Activated naive CD4-positive, alpha-beta T cell treated with anti-CD3 and anti-CD28 coated beads for 36 hours (primary cell): Measurements from ENCODE around the gene IPPK. TPM values are rescaled to one million over a fixed set of nuclear protein-coding genes. Genes with fewer than 3 reads are reported as not detected.

Source experiments
- CTCF ChIA-PET: fragments of 350-600 bp; sonication (Branson Sonifier 250); formaldehyde crosslinking; loops from one replicate; lab custom pipeline; 2021; ENCODE audit warnings: antibody characterized with exemption; lab: Charles Lee
- DNase-seq: peaks from one replicate; pipeline ENCODE4 v3.0.0-alpha.2; 2020
- H3K27ac Mint-ChIP-seq: one replicate; pipeline ENCODE4 v1.8.0; 2021; ENCODE audit warnings: mild to moderate bottlenecking, mixed read lengths
- H3K27me3 Mint-ChIP-seq: one replicate; pipeline ENCODE4 v1.8.0; 2021; ENCODE audit warnings: low read depth, mixed read lengths
- H3K36me3 Mint-ChIP-seq: one replicate; pipeline ENCODE4 v1.8.0; 2021; ENCODE audit warnings: low read depth, mixed read lengths
- H3K4me1 Mint-ChIP-seq: one replicate; pipeline ENCODE4 v1.8.0; 2021; ENCODE audit warnings: low read depth, mixed read lengths
- H3K4me3 Mint-ChIP-seq: one replicate; pipeline ENCODE4 v1.8.0; 2021; ENCODE audit warnings: mild to moderate bottlenecking, moderate library complexity, mixed read lengths
- H3K9me3 Mint-ChIP-seq: one replicate; pipeline ENCODE4 v1.8.0; 2021; ENCODE audit warnings: mixed read lengths
- intact Hi-C: fragments of 100-400 bp; cut with micrococcal nuclease; formaldehyde crosslinking; loops from one replicate; pipeline ENCODE4 v1.15.1; 2023
- total RNA-seq, 2 experiments: library from RNA; stranded (reverse); gene quantifications; one replicate each; pipeline ENCODE4 v1.2.3, GENCODE V29; 2021

IPPK gene
- total RNA-seq, 2 experiments from 2014 or later = 7.6 to 8.2 TPM

- intact Hi-C loops = no loop called here
- CTCF ChIA-PET = no interaction called here
Observed at GRCh38 chr9:92614763-92615461, 55.0 kb downstream of the IPPK start.

GRCh38 chr9:92614123-92614510 lies 55.8 kb downstream of the IPPK start:
- Mint-ChIP-seq H3K4me1 (no peaks in the 10 kb centered on the region), H3K27ac (no peak overlapping the region), H3K27me3 (no peaks in the 10 kb centered on the region), H3K9me3 (no peaks in the 10 kb centered on the region), H3K4me3 (no peak overlapping the region), H3K36me3 (peaks cover 14% of the 10 kb centered on the region)
- no peak for DNase-seq
- CTCF ChIA-PET = no interaction called here
- intact Hi-C loops = no loop called here

More at GRCh38 chr9:92614763-92615461, 55.0 kb downstream of the IPPK start:
- no peak for DNase-seq
- no peaks in the 10 kb centered on the region for H3K9me3 Mint-ChIP-seq
- peaks cover 17% of the 10 kb centered on the region for H3K36me3 Mint-ChIP-seq
- H3K4me1 Mint-ChIP-seq = no peaks in the 10 kb centered on the region
- no peaks in the 10 kb centered on the region for H3K27me3 Mint-ChIP-seq
- H3K27ac Mint-ChIP-seq = no peak overlapping the region
- no peak overlapping the region for H3K4me3 Mint-ChIP-seq

GRCh38 chr9:92613268-92614122 lies 56.4 kb downstream of the IPPK start:
- CTCF ChIA-PET = no interaction called here
- peaks cover 10% of the 10 kb centered on the region for H3K36me3 Mint-ChIP-seq

GRCh38 chr9:92612816-92613215 lies 57.1 kb downstream of the IPPK start:
- no peak for DNase-seq
- H3K36me3 Mint-ChIP-seq = peaks cover 10% of the 10 kb centered on the region
- CTCF ChIA-PET = no interaction called here
- H3K27me3 Mint-ChIP-seq = no peaks in the 10 kb centered on the region
- intact Hi-C loops = no loop called here
- H3K9me3 Mint-ChIP-seq = no peaks in the 10 kb centered on the region
- no peak overlapping the region for H3K27ac Mint-ChIP-seq
- H3K4me3 Mint-ChIP-seq = no peak overlapping the region
- no peaks in the 10 kb centered on the region for H3K4me1 Mint-ChIP-seq

More at GRCh38 chr9:92613268-92614122, 56.4 kb downstream of the IPPK start:
- Mint-ChIP-seq H3K27ac (no peak overlapping the region), H3K9me3 (no peaks in the 10 kb centered on the region), H3K4me3 (no peak overlapping the region), H3K27me3 (no peaks in the 10 kb centered on the region), H3K4me1 (no peaks in the 10 kb centered on the region)
- no peak for DNase-seq
- intact Hi-C loops = no loop called here

- CTCF ChIA-PET = interaction anchor here (0.7 kb wide), 1 partner anchor 93 kb away, joined by 3 read pairs; no protein-coding TSS in a partner anchor
- Mint-ChIP-seq H3K4me1 (no peaks in the 10 kb centered on the region), H3K9me3 (no peaks in the 10 kb centered on the region), H3K27ac (no peak overlapping the region), H3K36me3 (peaks cover 7% of the 10 kb centered on the region), H3K4me3 (no peak overlapping the region), H3K27me3 (no peaks in the 10 kb centered on the region)
- intact Hi-C loops = no loop called here
- DNase-seq = no peak
Observed at GRCh38 chr9:92612292-92612691, 57.6 kb downstream of the IPPK start.

- Mint-ChIP-seq H3K4me1 (no peaks in the 10 kb centered on the region), H3K9me3 (no peaks in the 10 kb centered on the region), H3K36me3 (peaks cover 4% of the 10 kb centered on the region), H3K4me3 (no peak overlapping the region), H3K27me3 (no peaks in the 10 kb centered on the region), H3K27ac (peak overlapping the region; percentile 56)
- intact Hi-C loops = no loop called here
- no peak for DNase-seq
- CTCF ChIA-PET = interaction anchor here (0.7 kb wide), 1 partner anchor 93 kb away, joined by 3 read pairs; no protein-coding TSS in a partner anchor
Observed at GRCh38 chr9:92611621-92612285, 58.2 kb downstream of the IPPK start.

- CTCF ChIA-PET = no interaction called here
- H3K9me3 Mint-ChIP-seq = no peaks in the 10 kb centered on the region
- peak overlapping the region; percentile 56 for H3K27ac Mint-ChIP-seq
- DNase-seq = no peak
- no peak overlapping the region for H3K4me3 Mint-ChIP-seq
- peaks cover 4% of the 10 kb centered on the region for H3K36me3 Mint-ChIP-seq
- no peaks in the 10 kb centered on the region for H3K4me1 Mint-ChIP-seq
- intact Hi-C loops = no loop called here
- H3K27me3 Mint-ChIP-seq = no peaks in the 10 kb centered on the region
Observed at GRCh38 chr9:92610470-92611420, 59.2 kb downstream of the IPPK start.

- H3K4me1 Mint-ChIP-seq = no peaks in the 10 kb centered on the region
- CTCF ChIA-PET = no interaction called here
- peaks cover 10% of the 10 kb centered on the region for H3K9me3 Mint-ChIP-seq
- no peak for DNase-seq
- H3K4me3 Mint-ChIP-seq = no peak overlapping the region
- no peak overlapping the region for H3K27ac Mint-ChIP-seq
- peaks cover 3% of the 10 kb centered on the region for H3K36me3 Mint-ChIP-seq
- H3K27me3 Mint-ChIP-seq = no peaks in the 10 kb centered on the region
- intact Hi-C loops = no loop called here
Observed at GRCh38 chr9:92608909-92609445, 61.0 kb downstream of the IPPK start.

GRCh38 chr9:92608241-92608908 lies 61.6 kb downstream of the IPPK start:
- no peaks in the 10 kb centered on the region for H3K27me3 Mint-ChIP-seq
- CTCF ChIA-PET = no interaction called here

GRCh38 chr9:92607773-92608172 lies 62.2 kb downstream of the IPPK start:
- peaks cover 19% of the 10 kb centered on the region for H3K9me3 Mint-ChIP-seq
- H3K36me3 Mint-ChIP-seq = peaks cover 5% of the 10 kb centered on the region
- no peaks in the 10 kb centered on the region for H3K4me1 Mint-ChIP-seq
- intact Hi-C loops = no loop called here
- H3K27ac Mint-ChIP-seq = no peak overlapping the region
- H3K27me3 Mint-ChIP-seq = no peaks in the 10 kb centered on the region
- CTCF ChIA-PET = no interaction called here
- H3K4me3 Mint-ChIP-seq = no peak overlapping the region
- DNase-seq = no peak

More at GRCh38 chr9:92608241-92608908, 61.6 kb downstream of the IPPK start:
- no peak for DNase-seq
- Mint-ChIP-seq H3K4me1 (no peaks in the 10 kb centered on the region), H3K4me3 (no peak overlapping the region), H3K9me3 (peaks cover 16% of the 10 kb centered on the region), H3K36me3 (peaks cover 4% of the 10 kb centered on the region), H3K27ac (no peak overlapping the region)
- intact Hi-C loops = no loop called here

GRCh38 chr9:92607088-92607487 lies 62.8 kb downstream of the IPPK start:
- Mint-ChIP-seq H3K36me3 (peaks cover 5% of the 10 kb centered on the region), H3K27me3 (no peaks in the 10 kb centered on the region), H3K9me3 (peaks cover 19% of the 10 kb centered on the region), H3K4me3 (no peak overlapping the region), H3K27ac (no peak overlapping the region), H3K4me1 (no peaks in the 10 kb centered on the region)
- CTCF ChIA-PET = no interaction called here
- no peak for DNase-seq
- intact Hi-C loops = no loop called here
